22Rv1 (cell line): ENCODE results near the gene SPTBN1.

ENCODE experiments used
- H3K27ac ChIP-seq: fragments of 450-650 bp; 2 replicates; pipeline ENCODE4 v1.5.1; 2017
- ZFX ChIP-seq: fragments of 450-650 bp; IDR thresholded peaks from 2 replicates; pipeline ENCODE4 v1.6.1; 2017; ENCODE audit warnings: antibody characterized with exemption, borderline replicate concordance
- TF ChIP-seq, protein P1 (sequence below): fragments of 450-650 bp; IDR thresholded peaks from 2 replicates; pipeline ENCODE4 v1.5.1; 2017; ENCODE audit warnings: mild to moderate bottlenecking

The SPTBN1 gene

DNA sequence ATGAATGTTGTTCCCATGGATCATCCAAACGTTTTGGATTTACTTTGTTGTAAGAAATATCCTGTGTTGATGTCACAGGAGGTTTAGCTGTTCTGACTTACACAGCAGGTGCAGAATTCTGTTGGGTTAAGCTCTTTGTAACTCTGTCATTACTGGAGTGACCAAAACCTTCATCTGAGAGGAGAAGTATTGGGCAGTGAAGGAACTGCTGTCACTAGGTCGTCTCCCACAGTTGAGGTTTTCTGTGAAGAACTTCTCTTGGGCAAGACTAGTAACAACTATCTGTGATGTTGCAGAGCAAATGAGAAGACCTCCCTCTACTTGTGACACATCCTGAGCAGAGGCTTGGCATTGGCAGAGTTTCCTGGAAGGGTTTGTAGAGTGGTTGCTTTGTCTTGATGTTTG is 2.9 kb downstream of the SPTBN1 start:
- no peak overlapping the region for H3K27ac ChIP-seq

GRCh38 chr2:54461261-54461660 is 5.1 kb downstream of the SPTBN1 start:
- TF ChIP-seq, protein P1, sequence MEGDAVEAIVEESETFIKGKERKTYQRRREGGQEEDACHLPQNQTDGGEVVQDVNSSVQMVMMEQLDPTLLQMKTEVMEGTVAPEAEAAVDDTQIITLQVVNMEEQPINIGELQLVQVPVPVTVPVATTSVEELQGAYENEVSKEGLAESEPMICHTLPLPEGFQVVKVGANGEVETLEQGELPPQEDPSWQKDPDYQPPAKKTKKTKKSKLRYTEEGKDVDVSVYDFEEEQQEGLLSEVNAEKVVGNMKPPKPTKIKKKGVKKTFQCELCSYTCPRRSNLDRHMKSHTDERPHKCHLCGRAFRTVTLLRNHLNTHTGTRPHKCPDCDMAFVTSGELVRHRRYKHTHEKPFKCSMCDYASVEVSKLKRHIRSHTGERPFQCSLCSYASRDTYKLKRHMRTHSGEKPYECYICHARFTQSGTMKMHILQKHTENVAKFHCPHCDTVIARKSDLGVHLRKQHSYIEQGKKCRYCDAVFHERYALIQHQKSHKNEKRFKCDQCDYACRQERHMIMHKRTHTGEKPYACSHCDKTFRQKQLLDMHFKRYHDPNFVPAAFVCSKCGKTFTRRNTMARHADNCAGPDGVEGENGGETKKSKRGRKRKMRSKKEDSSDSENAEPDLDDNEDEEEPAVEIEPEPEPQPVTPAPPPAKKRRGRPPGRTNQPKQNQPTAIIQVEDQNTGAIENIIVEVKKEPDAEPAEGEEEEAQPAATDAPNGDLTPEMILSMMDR, result no peak
- TF ChIP-seq ZFX, result no peak
- H3K27ac ChIP-seq, result no peak overlapping the region

More for the DNA sequence above, 2.9 kb downstream of the SPTBN1 start:
- TF ChIP-seq, protein P1, result no peak
- TF ChIP-seq ZFX, result no peak

DNA sequence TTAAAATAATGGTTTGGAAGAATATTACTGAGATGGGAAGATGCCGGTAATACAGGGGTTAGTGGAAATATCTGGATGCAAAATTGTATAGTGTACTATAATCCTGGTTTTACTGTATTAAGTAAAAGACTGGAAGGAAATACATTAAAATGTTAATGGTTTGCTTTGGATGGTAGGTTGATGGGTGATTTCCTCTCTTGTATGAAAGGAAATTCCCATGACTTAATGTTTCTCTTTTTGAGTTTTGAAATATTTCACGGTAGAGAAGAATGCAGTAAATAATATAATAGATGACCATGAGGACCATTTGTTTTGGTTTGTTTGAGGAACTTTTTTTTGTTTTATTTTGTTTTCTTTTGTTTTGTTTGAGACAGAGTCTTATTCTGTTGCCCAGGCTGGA is 8.2 kb downstream of the SPTBN1 start:
- H3K27ac ChIP-seq, result no peak overlapping the region
- TF ChIP-seq ZFX, result no peak
- TF ChIP-seq, protein P1, result no peak

DNA sequence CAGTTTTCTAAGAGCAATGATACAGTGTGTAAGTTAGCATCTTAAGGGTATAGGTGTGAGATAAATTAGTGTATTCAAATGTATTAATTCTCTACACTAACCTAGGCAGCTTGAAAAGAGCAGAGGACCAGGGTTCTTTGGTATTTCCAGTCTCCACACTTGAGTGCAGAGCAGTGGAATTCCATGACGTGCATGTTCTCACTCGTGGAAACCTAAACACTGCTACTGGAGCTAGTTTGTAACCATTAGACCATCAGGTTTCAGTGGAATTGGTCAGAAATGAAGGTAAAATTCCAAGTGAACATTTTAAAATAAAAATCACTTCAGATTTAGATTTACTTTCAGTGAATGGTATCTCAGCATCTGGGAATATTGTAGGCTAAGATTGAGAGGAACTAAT is 9.0 kb downstream of the SPTBN1 start:
- TF ChIP-seq, protein P1, result no peak
- no peak for TF ChIP-seq ZFX
- H3K27ac ChIP-seq, result no peak overlapping the region

DNA sequence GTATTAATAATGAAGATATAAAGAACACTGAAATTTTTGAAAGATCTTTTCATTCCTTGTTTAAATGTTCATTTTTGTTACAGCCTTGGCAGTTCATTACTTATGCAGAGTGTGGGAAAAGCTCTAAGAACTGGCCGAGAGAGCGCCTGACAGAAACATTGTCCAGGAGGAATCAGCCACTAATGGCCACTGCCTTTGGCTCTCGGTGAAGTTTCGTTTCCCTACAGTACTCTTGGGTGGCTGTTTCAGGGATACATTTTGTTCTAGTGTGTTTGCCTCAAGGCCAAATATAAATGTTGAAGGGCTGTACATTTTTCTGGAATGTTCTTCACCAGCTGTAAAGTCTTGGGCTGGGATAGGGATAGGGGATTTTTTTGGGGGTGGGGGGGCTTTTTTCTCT is 10.7 kb downstream of the SPTBN1 start:
- no peak overlapping the region for H3K27ac ChIP-seq
- TF ChIP-seq ZFX, result no peak
- TF ChIP-seq, protein P1, result no peak

DNA sequence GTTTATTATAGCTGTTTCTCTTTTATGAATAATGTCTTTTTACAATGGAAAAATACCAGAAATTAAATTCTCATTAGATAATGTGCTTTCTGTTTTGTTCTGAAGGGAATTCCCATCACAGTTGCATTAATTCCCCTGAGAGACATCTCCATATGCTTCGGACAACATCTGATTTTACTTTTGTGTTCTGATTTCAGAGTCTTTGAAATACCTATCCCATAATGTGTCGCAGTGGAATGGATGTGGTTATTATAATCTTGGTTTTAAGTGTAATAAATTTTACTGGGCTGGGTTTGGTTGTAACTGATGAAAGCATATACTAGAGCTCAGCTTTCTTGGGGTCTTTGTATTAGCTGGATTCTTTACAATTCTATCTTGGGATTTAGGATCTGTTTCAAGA is 12.5 kb downstream of the SPTBN1 start:
- TF ChIP-seq, protein P1, result no peak
- no peak for TF ChIP-seq ZFX
- H3K27ac ChIP-seq, result no peak overlapping the region

DNA sequence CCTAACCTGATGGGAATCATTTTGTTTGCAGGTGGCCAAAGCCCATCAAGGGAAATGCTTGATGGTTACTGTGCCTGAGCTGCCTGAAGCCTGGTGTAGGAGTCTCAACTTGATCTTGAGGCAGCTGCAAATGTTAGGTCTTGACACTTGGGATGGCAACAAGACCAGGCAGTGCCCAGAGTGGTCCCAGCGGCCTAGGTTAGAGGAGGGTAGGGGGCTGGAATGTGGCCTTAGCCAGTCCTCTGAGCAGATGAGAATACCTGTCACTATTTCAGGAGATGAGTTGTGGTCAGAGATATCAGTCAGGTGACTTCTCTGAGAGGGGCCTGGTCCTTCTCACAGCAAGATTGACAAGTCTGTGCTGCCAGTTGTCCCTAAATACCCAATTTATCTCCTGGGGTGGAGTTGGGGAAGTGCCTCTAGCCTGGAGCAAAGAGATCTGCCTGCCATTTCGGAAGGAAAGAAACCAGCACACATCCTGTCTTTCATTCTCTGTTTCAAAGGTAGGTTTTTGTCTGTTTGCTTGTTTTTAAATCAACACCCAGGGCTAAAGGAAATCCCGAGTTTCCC is 13.4 kb downstream of the SPTBN1 start:
- no peak overlapping the region for H3K27ac ChIP-seq
- TF ChIP-seq, protein P1, result no peak
- no peak for TF ChIP-seq ZFX
